Right atrium auricular region (tissue), 2 donors: ENCODE results near the gene ZNF248. TPM values are rescaled to one million over a fixed set of nuclear protein-coding genes. Genes with fewer than 3 reads are reported as not detected.

Experiments
- DNase-seq: peaks from one replicate; pipeline ENCODE4 v3.0.0-alpha.2; 2019; ENCODE audit warnings: low spot score
- H3K27ac ChIP-seq, 2 donors: fragments of 200-600 bp; sonication (generic); 1 replicate in 1 of 2; 2 replicates in 1 of 2; pipeline ENCODE4 v1.5.1; 2016 to 2019
- H3K27me3 ChIP-seq, 2 donors: fragments of 200-600 bp; sonication (generic); one replicate each; pipeline versions ENCODE4 v1.5.1 to v1.6.0; 2017 to 2019
- H3K36me3 ChIP-seq: fragments of 200-600 bp; sonication (generic); one replicate; pipeline ENCODE4 v1.5.1; 2016
- H3K4me1 ChIP-seq, 2 donors: fragments of 200-600 bp; sonication (generic); one replicate each; pipeline versions ENCODE4 v1.5.1 to v1.6.0; 2017 to 2019
- H3K4me3 ChIP-seq, 2 donors: fragments of 200-600 bp; sonication (generic); 1 replicate in 1 of 2; 2 replicates in 1 of 2; pipeline ENCODE4 v1.5.1; 2017 to 2019; ENCODE audit warnings: mild to moderate bottlenecking in 1 of 2, moderate library complexity in 1 of 2
- H3K9me3 ChIP-seq, 2 donors: fragments of 200-600 bp; sonication (generic); one replicate each; pipeline ENCODE4 v1.5.1; 2019
- CTCF ChIP-seq, 2 donors: fragments of 200-600 bp; sonication (generic); IDR thresholded peaks; one replicate each; pipeline ENCODE4 v1.5.1; 2019; ENCODE audit warnings: antibody characterized with exemption in 2 of 2
- total RNA-seq, 2 donors: library from RNA; depleted of rRNA; stranded (reverse); fragments of >200 nt; gene quantifications; one replicate each; pipeline ENCODE4 v1.1.0, GENCODE V29; 2016

The ZNF248 gene
- total RNA-seq, 2 donors from 2014 or later: 7.5 to 9.2 TPM

GRCh38 chr10:37758074-37758473 lies 99.3 kb downstream of the ZNF248 start:
- TF ChIP-seq CTCF (IDR thresholded peaks at IDR 0.05): no peak
- peaks cover 0 to 3% of the 10 kb centered on the region in 2 donors for H3K9me3 ChIP-seq
- no peak overlapping the region for H3K27ac ChIP-seq
- H3K36me3 ChIP-seq: no peaks in the 10 kb centered on the region
- H3K27me3 ChIP-seq: no peaks in the 10 kb centered on the region
- H3K4me1 ChIP-seq: no peaks in the 10 kb centered on the region
- DNase-seq: no peak
- H3K4me3 ChIP-seq: no peak overlapping the region

GRCh38 chr10:37754538-37755323 lies 102.7 kb downstream of the ZNF248 start:
- no peak overlapping the region for H3K4me3 ChIP-seq
- H3K27me3 ChIP-seq: no peaks in the 10 kb centered on the region
- TF ChIP-seq CTCF (IDR thresholded peaks at IDR 0.05): peak in 1 of 2 donors; percentile 72
- no peaks in the 10 kb centered on the region for H3K36me3 ChIP-seq
- no peaks in the 10 kb centered on the region for H3K9me3 ChIP-seq
- no peak overlapping the region for H3K27ac ChIP-seq
- H3K4me1 ChIP-seq: no peaks in the 10 kb centered on the region
- no peak for DNase-seq

DNA sequence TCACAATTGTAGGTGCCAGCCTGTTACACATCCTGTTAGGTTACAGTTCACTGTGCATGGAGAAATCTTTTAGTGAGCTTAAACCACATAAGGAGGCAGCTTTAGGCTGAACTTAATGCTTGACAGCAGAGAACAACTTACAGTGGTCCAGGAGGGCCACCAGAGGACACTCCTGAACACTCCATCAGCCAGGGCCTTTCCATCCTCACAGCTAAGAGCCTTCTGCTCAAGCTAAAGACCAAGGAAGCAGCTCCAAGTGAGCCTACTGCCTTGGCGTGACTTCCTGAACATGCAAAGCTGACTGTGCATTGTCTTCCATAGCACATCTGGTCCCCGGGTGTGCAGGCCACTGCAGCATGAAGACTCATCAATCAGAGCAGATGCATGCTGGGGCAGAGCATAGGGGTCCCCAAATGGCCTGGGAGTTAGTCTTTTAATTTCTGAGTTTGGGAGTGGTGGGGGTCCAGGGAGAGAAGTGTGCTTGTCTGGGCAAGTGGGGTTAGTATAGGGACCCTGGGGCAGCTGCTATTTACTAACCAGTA lies 105.0 kb downstream of the ZNF248 start:
- H3K27me3 ChIP-seq: no peaks in the 10 kb centered on the region
- H3K9me3 ChIP-seq: no peaks in the 10 kb centered on the region
- no peaks in the 10 kb centered on the region for H3K4me1 ChIP-seq
- no peaks in the 10 kb centered on the region for H3K36me3 ChIP-seq
- no peak for DNase-seq
- H3K27ac ChIP-seq: no peak overlapping the region
- no peak overlapping the region for H3K4me3 ChIP-seq
- TF ChIP-seq CTCF (IDR thresholded peaks at IDR 0.05): no peak

- Histone ChIP-seq H3K4me3 (no peak overlapping the region), H3K4me1 (no peaks in the 10 kb centered on the region), H3K9me3 (no peaks in the 10 kb centered on the region), H3K27ac (no peak overlapping the region), H3K36me3 (no peaks in the 10 kb centered on the region), H3K27me3 (no peaks in the 10 kb centered on the region)
- DNase-seq: no peak
- TF ChIP-seq CTCF (IDR thresholded peaks at IDR 0.05): no peak
Measured at GRCh38 chr10:37748170-37748569, 109.2 kb downstream of the ZNF248 start.

DNA sequence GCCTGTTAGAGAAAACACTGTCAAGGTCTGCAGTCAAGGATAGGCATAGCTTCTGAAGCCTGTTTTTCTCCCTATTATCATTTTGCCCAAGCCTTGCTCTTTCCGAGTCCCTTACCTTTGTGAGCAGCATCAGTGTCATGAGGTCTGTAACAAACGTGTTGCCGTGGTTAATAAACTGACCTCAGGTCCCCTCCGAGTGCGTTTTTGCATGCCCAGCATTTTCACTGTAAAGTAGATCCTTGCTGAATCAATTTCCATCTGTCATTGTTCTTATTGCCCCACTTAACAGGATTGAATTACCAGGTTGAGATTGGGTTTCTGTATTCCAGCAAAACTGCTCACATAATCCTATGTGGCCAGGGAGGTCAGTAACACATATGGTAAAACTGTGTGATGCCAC lies 110.3 kb downstream of the ZNF248 start:
- H3K4me1 ChIP-seq: no peaks in the 10 kb centered on the region
- H3K36me3 ChIP-seq: no peaks in the 10 kb centered on the region
- no peaks in the 10 kb centered on the region for H3K27me3 ChIP-seq
- no peak for DNase-seq
- H3K4me3 ChIP-seq: no peak overlapping the region
- no peak for TF ChIP-seq CTCF (IDR thresholded peaks at IDR 0.05)
- H3K27ac ChIP-seq: no peak overlapping the region
- H3K9me3 ChIP-seq: no peaks in the 10 kb centered on the region
